Measurements from ENCODE around the gene PKP2. TPM values are rescaled to one million over a fixed set of nuclear protein-coding genes. Genes with fewer than 3 reads are reported as not detected.

Gene PKP2
- total and polyA plus RNA-seq, 2 of the 8 experiments (the other 6 are each of a cell fraction or from before 2014, with no cell fraction given) = 9.6 to 44.8 TPM

GRCh38 chr12:32907898-32908476 lies 11.4 kb upstream of the PKP2 start (continued):
- TF ChIP-seq CHD7 (IDR thresholded peaks at IDR 0.05; ENCODE audit: insufficient replicate concordance, low read length) (no peak), RNF2 (IDR thresholded peaks at IDR 0.05; ENCODE audit: borderline replicate concordance, low read depth, low read length, missing control alignments, poor library complexity, severe bottlenecking) (no peak), POU5F1 (IDR thresholded peaks at IDR 0.05; ENCODE audit: low read depth, low read length) (no peak), HDAC2 (IDR thresholded peaks at IDR 0.05; ENCODE audit: borderline replicate concordance in 1 of 2, low read depth in 2 of 2, low read length in 2 of 2) (no peak), YY1 (IDR thresholded peaks at IDR 0.05; ENCODE audit: low read depth, low read length) (no peak), EZH2 (IDR thresholded peaks at IDR 0.05; ENCODE audit: low read depth, low read length, severe bottlenecking) (no peak), TAF1 (IDR thresholded peaks at IDR 0.05; ENCODE audit: low read depth, low read length) (no peak), RXRA (IDR thresholded peaks at IDR 0.05; ENCODE audit: insufficient read depth, low read depth, low read length) (no peak), E2F6 (IDR thresholded peaks at IDR 0.05) (no peak)
